GM20000 (cell line): ENCODE data around the gene SYNGR4.
A peak's percentile ranks its signal among the peaks of the same experiment; 100 is the strongest.

Experiments used
- DNase-seq: peaks from one replicate; pipeline ENCODE4 v3.0.0; 2012; ENCODE audit warnings: low spot score
- CTCF ChIP-seq: IDR thresholded peaks from 2 replicates; pipeline ENCODE4 v1.5.1; 2012; ENCODE audit warnings: mild to moderate bottlenecking, control low read depth; ENCODE audit errors: extremely low read depth, missing control alignments

Gene SYNGR4

GRCh38 chr19:48346191-48346590 lies 18.0 kb upstream of the SYNGR4 start:
- no peak for DNase-seq
- no peak for TF ChIP-seq CTCF

DNA sequence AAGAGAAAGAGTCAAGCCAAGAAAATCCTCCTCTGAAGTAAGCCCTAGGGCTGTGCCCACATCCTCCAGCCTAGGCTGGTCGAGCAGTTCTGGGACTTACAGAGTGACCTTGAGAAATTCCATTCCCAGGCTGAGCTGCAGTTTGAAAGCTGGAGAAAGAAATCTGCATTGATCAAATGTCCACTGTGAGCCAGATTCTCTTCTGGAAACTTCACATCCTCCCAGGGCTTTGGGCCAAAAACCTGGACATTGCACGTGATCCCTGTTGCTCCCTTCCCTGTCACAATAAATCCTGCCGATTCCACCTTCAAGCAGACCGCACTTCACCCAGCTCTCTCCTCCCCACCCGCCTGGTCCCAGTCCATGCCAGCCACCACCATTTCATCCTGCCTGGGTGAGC lies 16.1 kb upstream of the SYNGR4 start:
- no peak for DNase-seq
- TF ChIP-seq CTCF, result no peak

DNA sequence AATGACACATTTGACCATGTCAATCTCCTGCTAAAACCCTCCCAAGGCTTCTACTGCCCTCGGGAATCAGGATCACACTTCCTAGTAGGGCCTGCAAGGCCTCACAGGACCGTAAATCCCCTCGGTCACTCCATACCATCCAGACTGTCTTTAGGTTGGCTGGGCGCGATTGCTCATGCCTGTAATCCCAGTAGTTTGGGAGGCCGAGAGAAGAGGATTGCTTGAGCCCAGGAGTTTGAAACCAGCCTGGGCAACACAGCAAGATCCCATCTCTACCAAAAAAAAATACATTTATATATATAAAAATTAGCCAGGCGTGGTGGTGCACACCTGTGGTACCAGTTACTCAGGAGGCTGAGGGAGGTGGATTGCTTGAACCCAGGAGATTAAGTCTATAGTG lies 15.4 kb upstream of the SYNGR4 start:
- TF ChIP-seq CTCF, result no peak

DNA sequence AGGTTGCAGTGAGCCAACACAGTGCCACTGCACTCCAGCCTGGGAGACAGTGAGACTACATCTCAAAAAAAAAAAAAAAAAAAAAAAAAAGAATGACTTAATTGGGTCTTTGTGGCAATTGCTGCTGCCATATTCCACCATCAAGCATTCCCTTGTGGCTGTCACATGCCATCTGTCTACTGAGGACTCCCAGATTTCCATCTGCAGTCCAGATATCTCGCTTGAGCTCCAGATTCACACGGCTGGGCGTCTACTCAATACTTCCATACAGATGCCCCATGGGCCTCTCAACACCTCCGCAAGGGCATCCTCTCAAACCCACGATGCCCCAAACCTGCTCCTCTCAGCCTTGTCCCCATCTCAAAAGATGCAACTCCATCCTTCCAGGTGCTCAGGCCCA lies 13.3 kb upstream of the SYNGR4 start:
- TF ChIP-seq CTCF, result no peak
- no peak for DNase-seq

More for the DNA sequence above, 15.4 kb upstream of the SYNGR4 start:
- DNase-seq, result no peak

GRCh38 chr19:48351341-48351752 lies 12.8 kb upstream of the SYNGR4 start:
- peak; percentile 71 for TF ChIP-seq CTCF
- DNase-seq, result peak; percentile 78

- TF ChIP-seq CTCF, result no peak
- DNase-seq, result no peak
These were observed 10.5 kb upstream of the SYNGR4 start for GRCh38 chr19:48353677-48354076.

DNA sequence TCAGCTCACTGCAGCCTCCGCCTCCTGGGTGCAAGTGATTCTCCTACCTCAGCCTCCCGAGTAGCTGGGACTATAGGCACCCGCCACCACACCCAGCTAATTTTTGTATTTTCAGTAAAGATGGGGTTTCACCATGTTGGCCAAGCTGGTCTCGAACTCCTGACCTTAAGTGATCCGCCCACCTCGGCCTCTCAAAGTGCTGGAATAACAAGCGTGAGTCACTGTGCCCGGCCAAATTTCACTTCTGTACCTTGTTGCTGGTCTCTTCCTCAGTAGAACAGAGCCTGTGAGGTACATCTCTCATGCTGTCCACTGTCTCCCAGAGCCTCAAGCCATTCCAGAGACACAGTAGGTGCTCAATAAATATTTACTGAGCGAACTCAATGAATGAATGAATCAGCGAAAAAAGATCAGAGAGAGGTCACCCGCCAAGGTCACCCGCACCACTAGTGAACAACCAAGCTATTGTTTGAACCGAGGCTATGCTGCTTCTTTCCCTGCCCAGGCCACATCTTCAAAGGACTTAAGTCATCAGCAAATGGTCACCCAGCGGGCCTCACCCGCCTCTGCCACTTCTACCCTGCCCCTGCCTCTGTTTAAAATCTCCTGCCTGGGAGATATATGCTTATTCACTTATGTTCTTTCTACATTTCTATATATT lies 9.7 kb upstream of the SYNGR4 start:
- DNase-seq, result no peak
- no peak for TF ChIP-seq CTCF
